Hair follicular keratinocyte (primary cell): ENCODE data around the gene LAMTOR4. TPM values are rescaled to one million over a fixed set of nuclear protein-coding genes. Genes with fewer than 3 reads are reported as not detected.

Experiments used
- total RNA-seq: library from RNA; depleted of rRNA; stranded (reverse); fragments of >200 nt; gene quantifications from 2 replicates; pipeline ENCODE4 v1.2.3, GENCODE V29; 2015

Gene LAMTOR4
- total RNA-seq, result 135 and 222 TPM in 2 replicates

GRCh38 chr7:100148559-100149328 is at the start of gene LAMTOR4:
TSS of gene LAMTOR4 (plus strand) at chr7:100148918. CDS start at chr7:100148973, 55 bp downstream.

GRCh38 chr7:100101016-100101862 is 47.5 kb upstream of the LAMTOR4 start, which contains the start of the genes AP4M1 and MCM7:
TSS of gene AP4M1 (plus strand) at chr7:100101643. CDS start at chr7:100101715, 72 bp downstream.
TSS of gene MCM7 (minus strand) at chr7:100101397. CDS start at chr7:100101294, 103 bp downstream.

GRCh38 chr7:100119072-100119969 is 29.4 kb upstream of the LAMTOR4 start, which contains the start of the genes CNPY4 and TAF6:
TSS of gene CNPY4 (plus strand) at chr7:100119634. CDS start at chr7:100119745, 111 bp downstream.
TSS of gene TAF6 (minus strand) at chr7:100119358. CDS start at chr7:100114209, 5,149 bp downstream.

GRCh38 chr7:100126931-100127865 is 21.5 kb upstream of the LAMTOR4 start, which contains the start of gene MBLAC1:
TSS of gene MBLAC1 (plus strand) at chr7:100126967. CDS start at chr7:100127396, 429 bp downstream.

GRCh38 chr7:100158229-100159098 is 9.7 kb downstream of the LAMTOR4 start, which contains the start of gene TRAPPC14:
TSS of gene TRAPPC14 (minus strand) at chr7:100158723. CDS start at chr7:100158499, 224 bp downstream.

GRCh38 chr7:100177045-100178001 is 28.6 kb downstream of the LAMTOR4 start, which contains the start of the genes GPC2 and STAG3:
TSS of gene GPC2 (minus strand) at chr7:100177381. CDS start at chr7:100177199, 182 bp downstream.
TSS of gene STAG3 (plus strand) at chr7:100177918. CDS start at chr7:100180557, 2,639 bp downstream.

Other genes with a start within 250 kb of the LAMTOR4 start
- 12.5 and 21.3 TPM in 2 replicates for gene TRIM4, start 229.4 kb upstream of the LAMTOR4 start, total RNA-seq
- not detected in 2 replicates for gene GJC3, start 219.3 kb upstream of the LAMTOR4 start, total RNA-seq
- 0.39 TPM in 1 of 2 replicates, not detected in the other for gene AZGP1, start 172.9 kb upstream of the LAMTOR4 start, total RNA-seq
- gene ZKSCAN1, start 133.3 kb upstream of the LAMTOR4 start, total RNA-seq, result 18.6 and 21.3 TPM in 2 replicates
- gene ZSCAN21, start 99.1 kb upstream of the LAMTOR4 start, total RNA-seq, result 9.1 and 10.7 TPM in 2 replicates
- gene ZNF3, start 67.2 kb upstream of the LAMTOR4 start, total RNA-seq, result 10.3 and 11.4 TPM in 2 replicates
- 52.7 and 64.4 TPM in 2 replicates for gene COPS6, start 59.9 kb upstream of the LAMTOR4 start, total RNA-seq
- gene MCM7, start 47.5 kb upstream of the LAMTOR4 start, total RNA-seq, result 63.3 and 194 TPM in 2 replicates
- 8.4 and 12.8 TPM in 2 replicates for gene AP4M1, start 47.3 kb upstream of the LAMTOR4 start, total RNA-seq
- 59.5 and 65.9 TPM in 2 replicates for gene TAF6, start 29.6 kb upstream of the LAMTOR4 start, total RNA-seq
- gene CNPY4, start 29.3 kb upstream of the LAMTOR4 start, total RNA-seq, result 10.3 and 11.2 TPM in 2 replicates
- 1.2 and 1.8 TPM in 2 replicates for gene MBLAC1, start 22.0 kb upstream of the LAMTOR4 start, total RNA-seq
- 8.4 and 9.6 TPM in 2 replicates for gene TRAPPC14, start 9.8 kb downstream of the LAMTOR4 start, total RNA-seq
- 3.0 and 3.5 TPM in 2 replicates for gene GAL3ST4, start 19.7 kb downstream of the LAMTOR4 start, total RNA-seq
- gene GPC2, start 28.5 kb downstream of the LAMTOR4 start, total RNA-seq, result 0.30 and 1.1 TPM in 2 replicates
- 0.04 TPM in 1 of 2 replicates, not detected in the other for gene STAG3, start 29.0 kb downstream of the LAMTOR4 start, total RNA-seq
- gene PVRIG, start 71.0 kb downstream of the LAMTOR4 start, total RNA-seq, result not detected in 2 replicates
- not detected in 2 replicates for gene SPDYE3, start 158.8 kb downstream of the LAMTOR4 start, total RNA-seq
- 6.9 and 10.9 TPM in 2 replicates for gene PILRB, start 209.2 kb downstream of the LAMTOR4 start, total RNA-seq
- gene PILRA, start 224.6 kb downstream of the LAMTOR4 start, total RNA-seq, result not detected in 2 replicates